GM20000 (cell line): ENCODE measurements around the gene OR6N1.

Experiments
- DNase-seq: peaks from one replicate; pipeline ENCODE4 v3.0.0; 2012; ENCODE audit warnings: low spot score
- CTCF ChIP-seq: IDR thresholded peaks from 2 replicates; pipeline ENCODE4 v1.5.1; 2012; ENCODE audit warnings: mild to moderate bottlenecking, control low read depth; ENCODE audit errors: extremely low read depth, missing control alignments

The OR6N1 gene

GRCh38 chr1:158801396-158801795 lies 29.4 kb upstream of the OR6N1 start:
- no peak for TF ChIP-seq CTCF
- no peak for DNase-seq

- TF ChIP-seq CTCF: no peak
- DNase-seq: no peak
Observed at GRCh38 chr1:158800526-158800925, 28.5 kb upstream of the OR6N1 start.

- no peak for DNase-seq
- TF ChIP-seq CTCF: no peak
Observed at GRCh38 chr1:158799689-158800088, 27.7 kb upstream of the OR6N1 start.

- DNase-seq: no peak
- no peak for TF ChIP-seq CTCF
Observed at GRCh38 chr1:158798531-158798930, 26.5 kb upstream of the OR6N1 start.

GRCh38 chr1:158794247-158794646 lies 22.3 kb upstream of the OR6N1 start:
- DNase-seq: no peak
- no peak for TF ChIP-seq CTCF

- peak; percentile 17 for DNase-seq
- TF ChIP-seq CTCF: peak; percentile 53
Observed at GRCh38 chr1:158793604-158794003, 21.6 kb upstream of the OR6N1 start.

- DNase-seq: no peak
Observed at GRCh38 chr1:158781104-158781503, 9.1 kb upstream of the OR6N1 start, which contains the start of gene OR6N2. Gene OR6N2, minus strand, starts transcription at chr1:158781204. Its CDS starts 3,569 bp downstream, at chr1:158777635.

More at GRCh38 chr1:158781104-158781503, 9.1 kb upstream of the OR6N1 start, which contains the start of gene OR6N2:
- TF ChIP-seq CTCF: no peak
